A172 (cell line): Measurements from ENCODE around the gene PLIN3. TPM values are rescaled to one million over a fixed set of nuclear protein-coding genes. Genes with fewer than 3 reads are reported as not detected.
A peak's percentile ranks its signal among the peaks of the same experiment; 100 is the strongest.
"Not testable (repeated sequence)": the region's sequence is repeated elsewhere in the genome, so short reads cannot be mapped to it uniquely, and the experiment has no call there.

Source experiments
- DNase-seq: peaks from one replicate; pipeline ENCODE4 v3.0.0-alpha.2; 2015; ENCODE audit warnings: low spot score
- total RNA-seq: library from RNA; depleted of rRNA; stranded (reverse); fragments of >200 nt; shearing (Covaris generic); gene quantifications from 2 replicates; pipeline ENCODE4 v1.2.3, GENCODE V29; 2014; rRNA removed

Gene PLIN3, protein sequence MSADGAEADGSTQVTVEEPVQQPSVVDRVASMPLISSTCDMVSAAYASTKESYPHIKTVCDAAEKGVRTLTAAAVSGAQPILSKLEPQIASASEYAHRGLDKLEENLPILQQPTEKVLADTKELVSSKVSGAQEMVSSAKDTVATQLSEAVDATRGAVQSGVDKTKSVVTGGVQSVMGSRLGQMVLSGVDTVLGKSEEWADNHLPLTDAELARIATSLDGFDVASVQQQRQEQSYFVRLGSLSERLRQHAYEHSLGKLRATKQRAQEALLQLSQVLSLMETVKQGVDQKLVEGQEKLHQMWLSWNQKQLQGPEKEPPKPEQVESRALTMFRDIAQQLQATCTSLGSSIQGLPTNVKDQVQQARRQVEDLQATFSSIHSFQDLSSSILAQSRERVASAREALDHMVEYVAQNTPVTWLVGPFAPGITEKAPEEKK
- total RNA-seq, result 175 and 198 TPM in 2 replicates

- DNase-seq, result peak; percentile 93
These were observed at the start of gene PLIN3 for GRCh38 chr19:4867534-4868285. Gene PLIN3, minus strand, starts transcription at chr19:4867667. Its CDS starts 6,273 bp downstream, at chr19:4861394.

DNA sequence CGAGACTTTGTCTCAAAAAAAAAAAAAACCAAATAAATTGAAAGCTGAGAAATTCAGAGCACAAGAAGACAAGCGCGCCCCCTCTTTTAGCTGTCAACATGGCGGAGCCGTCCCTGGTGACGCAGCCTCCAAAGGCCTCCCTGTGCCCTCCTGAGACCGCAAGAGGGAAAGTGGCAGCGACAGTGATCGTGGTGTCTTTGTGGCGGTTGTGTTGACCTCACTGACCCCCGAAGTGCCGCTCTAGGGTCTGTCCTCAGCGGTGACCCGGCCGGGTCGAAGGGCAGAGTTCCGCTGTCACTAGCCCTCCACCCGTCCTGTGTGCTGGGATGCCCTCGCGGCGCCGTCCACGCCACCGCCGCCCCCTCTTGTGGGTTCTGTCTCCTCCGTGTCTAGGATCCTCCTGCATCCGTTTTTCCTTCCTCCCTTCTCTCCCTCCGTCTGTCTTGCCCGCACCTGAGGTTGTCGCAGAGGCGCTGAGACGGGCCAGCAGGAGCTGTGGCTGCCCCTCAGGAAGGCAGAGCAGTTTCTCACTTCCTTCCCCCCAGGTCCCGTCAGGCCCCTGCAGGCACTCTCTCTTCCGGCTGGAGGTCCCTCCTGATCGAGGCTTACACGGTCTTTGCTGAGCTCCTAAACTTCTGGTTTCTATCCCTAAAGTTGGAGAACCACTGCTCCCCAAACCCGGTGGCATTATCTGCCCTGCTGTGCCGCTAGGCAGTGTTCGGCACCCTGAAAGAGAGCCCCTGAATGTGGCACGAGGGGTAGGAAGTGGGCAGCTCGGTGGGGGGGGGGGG lies 49.0 kb upstream of the PLIN3 start:
- DNase-seq, result no peak

DNA sequence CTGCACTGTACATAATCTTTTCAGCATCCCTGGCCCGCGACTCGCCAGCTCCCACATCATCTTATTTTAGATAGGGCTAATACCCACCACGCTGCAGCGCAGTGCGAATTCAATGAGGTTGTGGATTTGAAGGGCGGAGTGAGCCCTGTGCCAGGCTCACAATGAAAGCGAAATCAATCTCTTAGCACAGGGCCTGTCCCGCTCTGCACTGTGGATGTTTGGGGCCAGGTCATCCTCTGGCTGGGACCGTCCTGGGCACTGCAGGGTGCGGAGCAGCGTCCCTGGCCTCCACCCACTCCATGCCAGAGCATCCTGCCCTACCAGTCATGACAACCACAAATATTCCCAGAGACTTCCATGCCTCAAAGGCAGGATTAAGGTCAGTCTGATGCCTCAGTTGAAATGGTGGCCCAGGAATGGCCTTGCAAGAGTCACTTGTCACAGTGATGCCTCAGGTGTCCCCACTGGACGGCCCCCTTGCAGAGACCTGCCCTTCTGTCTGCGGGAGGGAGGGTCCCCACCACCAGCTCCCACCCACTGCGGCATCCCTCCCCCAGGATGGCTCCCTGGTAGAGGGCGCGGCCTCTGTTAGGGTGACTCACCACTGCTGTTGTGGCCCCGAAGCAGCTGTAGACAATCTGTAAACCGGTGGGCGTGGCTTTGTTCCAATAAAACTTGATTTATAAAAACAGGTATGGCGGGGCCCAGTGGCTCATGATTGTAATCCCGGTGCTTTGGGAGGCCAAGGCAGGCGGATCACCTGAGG lies 47.5 kb upstream of the PLIN3 start:
- DNase-seq, result peak; percentile 97

- peak; percentile 60 for DNase-seq
These were observed 46.7 kb upstream of the PLIN3 start for GRCh38 chr19:4913996-4914735.

GRCh38 chr19:4911786-4912672 lies 44.6 kb upstream of the PLIN3 start:
- DNase-seq, result peak; percentile 100

DNA sequence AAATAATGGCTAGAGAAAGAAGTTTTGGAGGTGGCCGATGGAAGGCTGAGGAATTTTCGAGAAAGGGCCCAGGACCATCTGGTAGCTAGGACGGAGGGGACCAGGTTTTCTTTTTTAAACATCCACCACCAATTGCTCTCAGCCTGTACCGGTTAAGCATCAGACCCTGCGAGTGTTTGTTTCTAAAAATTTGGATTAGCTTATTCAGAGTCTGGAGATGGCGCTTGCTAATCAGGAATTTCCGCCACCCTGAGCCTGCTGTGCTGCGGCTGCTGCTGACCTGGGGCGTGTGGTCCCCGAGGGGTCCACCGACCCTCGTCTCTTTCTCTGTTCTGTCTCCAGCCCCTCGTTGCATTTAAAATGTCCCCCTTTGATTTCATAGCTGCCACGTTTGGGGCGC lies 43.8 kb upstream of the PLIN3 start:
- DNase-seq, result no peak

DNA sequence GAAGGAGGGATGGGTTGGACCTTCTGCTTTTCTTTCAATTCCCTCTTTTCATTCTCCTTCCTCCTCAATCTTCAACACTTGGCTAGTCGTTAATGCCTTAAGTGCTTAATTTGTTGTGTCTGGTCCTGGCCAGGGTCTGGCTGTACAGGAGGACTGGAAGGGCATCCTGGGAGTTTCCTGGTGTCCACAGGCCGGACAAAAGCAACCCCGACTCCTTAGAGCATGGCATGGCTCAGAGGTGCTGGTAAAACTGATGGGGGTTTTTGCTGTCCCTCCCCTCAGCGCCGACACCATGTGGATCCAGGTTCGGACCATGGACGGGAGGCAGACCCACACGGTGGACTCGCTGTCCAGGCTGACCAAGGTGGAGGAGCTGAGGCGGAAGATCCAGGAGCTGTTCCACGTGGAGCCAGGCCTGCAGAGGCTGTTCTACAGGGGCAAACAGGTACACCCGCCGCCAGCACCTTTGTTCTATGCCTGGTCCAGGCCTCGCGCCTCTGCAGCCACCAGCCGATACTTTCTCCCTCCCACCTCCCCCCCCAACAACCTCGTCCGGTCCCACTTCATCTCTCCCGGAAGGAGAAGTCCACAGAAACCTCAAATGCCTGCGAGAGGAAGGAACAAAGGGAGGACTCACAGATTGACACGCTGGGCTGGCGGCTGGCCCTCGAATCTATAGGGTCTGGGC lies 43.3 kb upstream of the PLIN3 start:
- peak; percentile 69 for DNase-seq

DNA sequence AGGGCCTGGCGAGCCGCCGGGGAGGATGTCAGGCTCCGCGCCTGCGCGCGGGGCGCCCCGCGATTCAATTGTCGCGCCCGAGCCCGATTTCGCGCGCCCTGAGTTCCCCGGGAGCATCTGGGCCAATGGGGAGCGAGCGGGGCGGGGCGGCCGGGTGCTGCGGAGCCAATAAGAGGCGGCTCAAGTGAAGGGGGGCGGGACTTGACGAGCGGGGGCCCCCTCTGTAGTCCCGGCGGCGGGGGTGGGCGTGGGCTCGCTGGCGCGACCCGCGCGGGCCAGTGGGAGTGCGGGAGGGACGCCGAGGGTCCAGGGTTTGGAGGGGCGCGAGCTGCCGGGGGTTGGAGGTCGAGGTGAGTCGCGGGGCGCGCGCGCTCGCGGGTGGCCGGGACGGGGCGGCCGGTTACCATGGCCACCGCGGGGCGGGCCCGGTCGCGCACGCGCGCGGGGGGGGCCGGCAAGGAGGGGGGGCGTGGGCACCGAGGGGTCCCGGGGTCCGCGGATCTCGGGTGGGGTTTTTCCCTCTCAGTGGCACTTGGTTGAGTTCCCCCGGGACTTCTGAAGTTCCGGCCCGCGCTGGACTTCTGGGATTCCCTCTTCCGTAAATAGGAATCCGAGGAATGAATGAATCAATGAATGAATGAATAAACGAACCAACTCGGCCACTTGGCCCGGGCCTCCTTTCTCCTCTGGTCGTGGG lies 42.6 kb upstream of the PLIN3 start:
- DNase-seq, result peak; percentile 87

GRCh38 chr19:4909156-4909896 lies 41.9 kb upstream of the PLIN3 start, which contains the start of gene UHRF1:
Gene UHRF1, plus strand, starts transcription at chr19:4909501. Its CDS starts 1,385 bp downstream, at chr19:4910886.
- DNase-seq, result no peak

DNA sequence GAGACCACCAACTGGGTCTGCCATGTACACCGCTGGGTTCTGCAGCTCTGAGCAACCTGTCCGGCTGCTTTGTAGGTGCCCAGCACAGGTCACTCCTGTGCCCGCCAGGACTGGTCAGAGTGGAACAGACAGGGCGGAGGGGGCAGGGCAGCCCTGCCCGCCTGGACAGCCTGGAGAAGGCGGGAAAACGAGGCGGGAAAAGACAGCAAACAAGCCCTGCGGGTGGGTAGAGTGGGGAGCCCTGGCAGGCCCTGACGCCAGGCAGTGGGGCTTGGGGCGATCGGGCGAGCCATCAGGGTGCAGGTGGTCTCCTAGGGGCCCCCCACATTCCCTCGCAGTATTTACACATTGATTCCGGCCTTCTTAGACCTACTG lies 41.3 kb upstream of the PLIN3 start:
- no peak for DNase-seq

- DNase-seq, result no peak
These were observed 40.9 kb upstream of the PLIN3 start for GRCh38 chr19:4908360-4908759.

- DNase-seq, result no peak
These were observed 39.5 kb upstream of the PLIN3 start for GRCh38 chr19:4906963-4907362.

DNA sequence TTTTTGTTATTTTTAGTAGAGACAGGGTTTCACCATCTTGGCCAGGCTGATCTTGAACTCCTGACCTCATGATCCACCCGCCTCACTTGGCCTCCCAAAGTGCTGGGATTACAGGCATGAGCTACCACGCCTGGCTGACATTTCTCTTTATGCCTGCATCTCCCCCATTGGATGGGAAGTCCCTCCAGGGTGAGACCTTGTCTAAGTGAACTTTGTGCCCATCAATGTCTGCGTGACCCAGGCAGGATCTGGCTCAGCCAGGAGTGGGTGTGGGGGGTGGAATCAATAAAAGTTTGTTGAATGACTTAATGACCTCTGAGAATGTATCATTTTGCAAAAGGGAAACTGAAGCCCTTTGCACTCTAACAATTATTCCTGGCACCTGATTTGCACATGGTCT lies 37.0 kb upstream of the PLIN3 start:
- no peak for DNase-seq

- DNase-seq, result no peak
These were observed 35.3 kb upstream of the PLIN3 start, which contains the start of gene ARRDC5 for GRCh38 chr19:4902796-4903195. Gene ARRDC5, minus strand, starts transcription at chr19:4902896. Its CDS starts 71 bp downstream, at chr19:4902825.

DNA sequence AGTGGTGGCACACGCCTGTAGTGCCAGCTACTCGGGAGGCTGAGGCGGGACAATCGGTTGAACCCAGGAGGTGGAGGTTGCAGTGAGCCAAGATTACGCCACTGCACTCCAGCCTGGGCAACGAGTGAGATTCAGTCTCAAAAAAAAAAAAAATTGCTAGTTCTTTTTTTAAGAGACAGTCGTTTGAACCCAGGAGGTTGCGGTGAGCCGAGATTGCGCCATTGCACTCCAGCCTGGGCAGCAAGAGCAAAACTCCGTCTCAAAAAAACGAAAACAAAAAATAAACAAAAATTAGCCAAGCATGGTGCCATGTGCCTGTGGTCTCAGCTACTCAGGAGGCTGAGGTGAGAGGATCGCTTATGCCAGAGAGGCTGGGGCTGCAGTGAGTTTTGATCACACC lies 33.4 kb upstream of the PLIN3 start:
- not testable (repeated sequence) for DNase-seq

DNA sequence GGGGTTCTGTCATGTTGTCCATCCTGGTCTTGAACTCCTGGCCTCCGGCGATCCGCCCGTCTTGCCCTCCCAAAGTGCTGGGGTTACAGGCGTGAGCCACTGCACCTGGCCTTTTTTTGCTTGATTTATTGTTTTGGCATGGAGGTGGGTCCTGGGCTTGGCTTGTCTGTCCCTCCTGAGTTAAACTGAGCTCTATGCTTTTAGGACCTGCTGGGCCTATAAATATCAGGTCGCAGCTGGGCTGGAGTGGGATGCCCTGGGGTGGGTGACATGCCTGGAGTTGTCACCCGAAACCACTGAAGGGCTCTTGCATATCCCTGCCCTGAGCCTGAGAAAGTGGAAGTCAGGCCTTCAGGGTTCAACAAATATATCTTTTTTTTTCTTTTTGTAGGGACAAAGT lies 29.7 kb upstream of the PLIN3 start:
- no peak for DNase-seq

- DNase-seq, result peak; percentile 57
These were observed 28.9 kb upstream of the PLIN3 start for GRCh38 chr19:4896372-4896771.
